ENCODE data around the gene C1orf174. TPM values are rescaled to one million over a fixed set of nuclear protein-coding genes. Genes with fewer than 3 reads are reported as not detected.

C1orf174 gene
- total and polyA plus RNA-seq, 11 donors = 7.9 to 16.4 (median 11.3) TPM

DNA sequence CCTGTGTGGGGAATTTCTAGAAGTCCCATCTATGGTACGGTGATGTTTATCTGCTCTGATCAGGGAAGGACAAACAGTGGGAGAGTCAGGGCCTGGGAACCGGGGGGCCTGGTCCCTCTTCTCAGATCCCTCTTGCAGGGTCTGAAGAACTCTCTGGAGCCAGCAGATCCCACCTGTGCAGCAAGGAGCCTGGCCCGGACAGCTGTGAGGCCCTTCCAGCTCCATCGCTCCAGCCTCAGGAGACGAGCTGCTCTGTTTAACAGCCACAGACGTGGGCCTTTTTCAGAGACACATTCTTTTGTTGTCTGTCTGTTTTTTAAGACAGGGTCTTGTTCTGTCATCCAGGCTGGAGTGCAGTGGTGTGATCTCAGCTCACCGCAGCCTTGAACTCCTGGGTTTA lies 14.5 kb downstream of the C1orf174 start:
- 88 to 91% (median 90%) methylated on average over 7 of the region's 7 CpGs for WGBS, 4 donors

DNA sequence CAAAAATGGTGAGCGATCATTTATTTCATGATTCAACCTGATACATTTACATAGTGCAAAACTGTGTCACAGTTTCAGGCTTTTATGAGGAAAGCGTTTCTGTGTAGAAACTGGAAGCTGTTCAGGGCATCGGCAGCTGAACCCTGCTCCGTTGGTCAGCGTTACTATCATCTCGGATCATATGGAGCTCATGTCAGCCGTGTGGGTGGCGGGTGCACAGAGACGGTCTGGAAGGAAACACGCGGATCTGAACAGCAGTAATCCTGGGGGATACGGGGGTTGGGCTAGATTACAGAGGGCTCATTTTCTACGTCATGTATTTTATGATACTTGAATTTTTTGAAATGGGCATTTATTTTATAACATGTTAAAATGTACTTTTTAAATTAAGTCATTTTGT lies 15.1 kb downstream of the C1orf174 start:
- TF ChIP-seq, protein P1, sequence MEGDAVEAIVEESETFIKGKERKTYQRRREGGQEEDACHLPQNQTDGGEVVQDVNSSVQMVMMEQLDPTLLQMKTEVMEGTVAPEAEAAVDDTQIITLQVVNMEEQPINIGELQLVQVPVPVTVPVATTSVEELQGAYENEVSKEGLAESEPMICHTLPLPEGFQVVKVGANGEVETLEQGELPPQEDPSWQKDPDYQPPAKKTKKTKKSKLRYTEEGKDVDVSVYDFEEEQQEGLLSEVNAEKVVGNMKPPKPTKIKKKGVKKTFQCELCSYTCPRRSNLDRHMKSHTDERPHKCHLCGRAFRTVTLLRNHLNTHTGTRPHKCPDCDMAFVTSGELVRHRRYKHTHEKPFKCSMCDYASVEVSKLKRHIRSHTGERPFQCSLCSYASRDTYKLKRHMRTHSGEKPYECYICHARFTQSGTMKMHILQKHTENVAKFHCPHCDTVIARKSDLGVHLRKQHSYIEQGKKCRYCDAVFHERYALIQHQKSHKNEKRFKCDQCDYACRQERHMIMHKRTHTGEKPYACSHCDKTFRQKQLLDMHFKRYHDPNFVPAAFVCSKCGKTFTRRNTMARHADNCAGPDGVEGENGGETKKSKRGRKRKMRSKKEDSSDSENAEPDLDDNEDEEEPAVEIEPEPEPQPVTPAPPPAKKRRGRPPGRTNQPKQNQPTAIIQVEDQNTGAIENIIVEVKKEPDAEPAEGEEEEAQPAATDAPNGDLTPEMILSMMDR (IDR thresholded peaks at IDR 0.05) = no peak
- TF ChIP-seq POLR2A (IDR thresholded peaks at IDR 0.05) = no peak
- intact Hi-C loops (cut with DNase I) = no loop called here
- H3K4me1 ChIP-seq = peaks cover 0 to 4% (median 0%) of the 10 kb centered on the region in 12 donors
- H3K27ac ChIP-seq = no peak overlapping the region
- WGBS, 4 donors = 89 to 91% (median 90%) methylated on average over 13 of the region's 13 CpGs
- H3K27me3 ChIP-seq = no peaks in the 10 kb centered on the region
- H3K9me3 ChIP-seq = no peaks in the 10 kb centered on the region
- DNase-seq = no peak
- H3K4me3 ChIP-seq = no peak overlapping the region
- no peak for ATAC-seq
- H3K36me3 ChIP-seq = peaks cover 0 to 85% (median 66%) of the 10 kb centered on the region in 9 donors

More for the DNA sequence above, 14.5 kb downstream of the C1orf174 start:
- intact Hi-C loops (cut with DNase I) = no loop called here
- ATAC-seq = no peak
- Histone ChIP-seq H3K27ac (no peak overlapping the region), H3K27me3 (no peaks in the 10 kb centered on the region), H3K9me3 (no peaks in the 10 kb centered on the region), H3K4me1 (peaks cover 0 to 11% (median 0%) of the 10 kb centered on the region in 12 donors), H3K36me3 (peaks cover 0 to 85% (median 69%) of the 10 kb centered on the region in 9 donors), H3K4me3 (no peak overlapping the region)
- TF ChIP-seq, protein P1 (IDR thresholded peaks at IDR 0.05) = no peak
- TF ChIP-seq POLR2A (IDR thresholded peaks at IDR 0.05) = no peak
- DNase-seq = no peak

DNA sequence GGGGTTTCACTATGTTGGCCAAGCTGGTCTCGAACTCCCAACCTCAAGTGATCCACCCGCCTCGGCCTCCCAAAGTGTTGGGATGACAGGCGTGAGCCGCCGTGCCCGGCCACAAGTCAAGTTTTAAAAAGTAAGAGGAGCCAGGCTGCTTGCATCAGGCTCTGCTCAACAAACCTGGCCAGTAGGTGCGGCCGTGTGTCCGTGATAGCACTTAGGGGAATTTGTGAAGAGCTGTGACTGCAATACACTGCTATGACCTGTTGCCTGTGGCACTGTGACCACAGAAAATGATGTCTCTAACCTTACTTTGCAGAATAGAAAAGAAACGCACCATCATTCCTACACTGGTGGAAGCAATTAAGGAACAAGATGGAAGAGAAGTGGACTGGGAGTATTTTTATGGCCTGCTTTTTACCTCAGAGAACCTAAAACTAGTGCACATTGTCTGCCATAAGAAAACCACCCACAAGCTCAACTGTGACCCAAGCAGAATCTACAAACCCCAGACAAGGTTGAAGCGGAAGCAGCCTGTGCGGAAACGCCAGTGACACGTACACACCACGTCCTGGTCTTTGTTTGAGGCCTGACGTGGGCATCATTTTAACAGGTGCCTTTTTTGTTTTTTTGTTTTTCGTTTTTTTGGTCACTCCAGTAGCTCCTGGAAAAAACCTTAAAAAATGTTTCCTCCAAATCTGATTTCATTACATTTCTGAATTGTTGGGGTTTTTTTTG lies 16.7 kb downstream of the C1orf174 start:
- no peak for TF ChIP-seq POLR2A (IDR thresholded peaks at IDR 0.05)
- TF ChIP-seq, protein P1 (IDR thresholded peaks at IDR 0.05) = no peak
- H3K36me3 ChIP-seq = peaks cover 2 to 84% (median 58%) of the 10 kb centered on the region in 9 donors
- no peak overlapping the region for H3K27ac ChIP-seq
- peaks cover 0 to 14% (median 4%) of the 10 kb centered on the region in 12 donors for H3K9me3 ChIP-seq
- no peaks in the 10 kb centered on the region for H3K4me1 ChIP-seq
- DNase-seq (no peak), ATAC-seq (no peak)
- no peaks in the 10 kb centered on the region for H3K27me3 ChIP-seq
- H3K4me3 ChIP-seq = no peak overlapping the region
- WGBS, 4 donors = 96 to 97% (median 96%) methylated on average over 18 of the region's 18 CpGs
- intact Hi-C loops (cut with DNase I) = no loop called here

DNA sequence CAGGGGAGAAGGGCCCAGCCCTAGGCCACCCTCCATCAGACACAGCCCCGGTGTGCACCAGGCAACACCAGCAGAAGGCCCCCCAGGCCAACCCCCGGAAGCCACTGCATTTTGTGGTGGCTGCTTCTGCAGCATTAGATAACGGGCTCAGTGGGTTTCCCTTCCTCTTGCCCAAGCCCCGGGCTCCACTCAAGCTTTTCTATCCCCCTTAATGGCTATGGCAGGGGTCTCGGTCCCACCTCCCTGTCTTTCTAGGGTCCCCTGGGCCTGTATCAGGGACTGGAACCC lies 18.9 kb downstream of the C1orf174 start:
- DNase-seq = no peak

More for the DNA sequence above, 18.9 kb downstream of the C1orf174 start:
- no peak overlapping the region for H3K4me3 ChIP-seq
- no peaks in the 10 kb centered on the region for H3K4me1 ChIP-seq
- peaks cover 0 to 17% (median 4%) of the 10 kb centered on the region in 12 donors for H3K9me3 ChIP-seq
- H3K27ac ChIP-seq = no peak overlapping the region
- ATAC-seq = peak in 1 of 4 donors; percentile 23
- peaks cover 0 to 76% (median 47%) of the 10 kb centered on the region in 9 donors for H3K36me3 ChIP-seq
- no peaks in the 10 kb centered on the region for H3K27me3 ChIP-seq
- intact Hi-C loops (cut with DNase I) = no loop called here
- 85 to 95% (median 95%) methylated on average over 3 to 5 of the region's 5 CpGs for WGBS, 4 donors
- no peak for TF ChIP-seq POLR2A (IDR thresholded peaks at IDR 0.05)
- TF ChIP-seq, protein P1 (IDR thresholded peaks at IDR 0.05) = no peak

Data from heart left ventricle (tissue), 16 donors.